Measurements from ENCODE around the gene MEF2B.

The MEF2B gene

DNA sequence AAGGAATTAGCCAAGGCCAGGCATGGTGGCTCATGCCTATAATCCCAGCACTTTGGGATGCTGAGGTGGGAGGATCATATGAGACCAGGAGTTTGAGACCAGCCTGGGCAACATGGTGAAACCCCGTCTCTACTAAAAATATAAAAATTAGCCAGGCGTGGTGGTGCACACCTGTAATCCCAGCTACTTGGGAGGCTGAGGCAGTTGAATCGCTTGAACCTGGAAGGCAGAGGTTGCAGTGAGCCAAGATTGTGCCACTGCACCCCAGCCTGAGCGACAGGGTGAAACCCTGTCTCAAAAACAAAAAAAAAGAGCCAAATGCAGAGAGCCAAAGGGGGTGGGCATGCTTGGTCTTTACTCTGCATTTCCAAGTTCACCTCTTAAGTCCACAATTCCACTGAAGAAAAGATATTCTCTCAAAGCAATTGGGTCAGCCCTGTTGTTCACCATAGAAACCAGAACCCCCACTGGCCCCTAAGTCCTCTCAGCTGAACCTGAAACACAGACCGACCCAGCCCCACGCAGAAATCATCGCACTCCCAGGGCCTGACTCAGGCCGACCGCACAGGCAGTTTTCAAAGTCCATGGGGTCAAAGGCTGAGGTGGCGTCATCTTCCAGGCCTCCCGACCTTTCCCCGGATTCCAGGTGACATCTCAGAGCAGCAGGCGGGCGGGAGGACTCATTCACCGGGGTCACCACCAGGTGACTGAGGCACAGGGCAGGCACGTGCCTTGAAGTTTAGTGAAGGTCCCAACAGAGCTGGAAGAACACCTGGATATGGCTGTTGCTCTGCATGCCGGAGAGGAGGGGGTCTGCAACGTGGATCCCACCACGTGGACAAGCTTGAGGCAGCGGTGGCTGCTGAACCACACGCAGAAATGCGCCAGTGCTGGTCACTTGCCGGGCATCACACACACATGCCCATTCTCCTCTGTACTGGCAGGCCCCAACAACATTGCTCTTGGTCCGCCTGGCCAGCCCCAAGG is 73.1 kb downstream of the MEF2B start:
- DNase-seq (ENCODE audit: low read depth) = no peak
- TF ChIP-seq, protein P1, sequence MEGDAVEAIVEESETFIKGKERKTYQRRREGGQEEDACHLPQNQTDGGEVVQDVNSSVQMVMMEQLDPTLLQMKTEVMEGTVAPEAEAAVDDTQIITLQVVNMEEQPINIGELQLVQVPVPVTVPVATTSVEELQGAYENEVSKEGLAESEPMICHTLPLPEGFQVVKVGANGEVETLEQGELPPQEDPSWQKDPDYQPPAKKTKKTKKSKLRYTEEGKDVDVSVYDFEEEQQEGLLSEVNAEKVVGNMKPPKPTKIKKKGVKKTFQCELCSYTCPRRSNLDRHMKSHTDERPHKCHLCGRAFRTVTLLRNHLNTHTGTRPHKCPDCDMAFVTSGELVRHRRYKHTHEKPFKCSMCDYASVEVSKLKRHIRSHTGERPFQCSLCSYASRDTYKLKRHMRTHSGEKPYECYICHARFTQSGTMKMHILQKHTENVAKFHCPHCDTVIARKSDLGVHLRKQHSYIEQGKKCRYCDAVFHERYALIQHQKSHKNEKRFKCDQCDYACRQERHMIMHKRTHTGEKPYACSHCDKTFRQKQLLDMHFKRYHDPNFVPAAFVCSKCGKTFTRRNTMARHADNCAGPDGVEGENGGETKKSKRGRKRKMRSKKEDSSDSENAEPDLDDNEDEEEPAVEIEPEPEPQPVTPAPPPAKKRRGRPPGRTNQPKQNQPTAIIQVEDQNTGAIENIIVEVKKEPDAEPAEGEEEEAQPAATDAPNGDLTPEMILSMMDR (IDR thresholded peaks at IDR 0.05; ENCODE audit: low read depth, low read length, missing control alignments) = no peak
- H3K4me3 ChIP-seq (ENCODE audit: low read depth, low read length) = no peak overlapping the region

DNA sequence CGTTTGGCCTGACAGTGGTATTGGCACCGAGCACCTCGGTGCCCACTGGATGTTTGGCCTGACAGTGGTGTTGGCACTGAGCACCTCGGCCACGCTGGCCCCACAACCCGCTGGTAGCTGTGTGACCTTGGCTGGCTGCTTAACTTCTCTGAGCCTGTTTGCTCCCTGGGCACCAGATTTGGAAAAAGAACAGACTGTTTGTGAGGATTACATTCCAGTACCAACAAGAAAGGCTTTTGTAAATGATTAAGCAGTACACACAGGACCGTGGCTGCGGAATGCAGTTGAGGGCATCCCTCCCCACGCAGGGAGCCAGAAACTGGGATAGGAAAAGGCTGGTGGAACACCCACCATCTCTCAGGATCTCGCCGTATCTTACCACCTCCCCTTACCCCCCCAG is 74.4 kb downstream of the MEF2B start:
- DNase-seq (ENCODE audit: low read depth) = no peak
- TF ChIP-seq, protein P1 (IDR thresholded peaks at IDR 0.05; ENCODE audit: low read depth, low read length, missing control alignments) = no peak
- H3K4me3 ChIP-seq (ENCODE audit: low read depth, low read length) = no peak overlapping the region
